ENCODE data around the gene ADGRG6. TPM values are rescaled to one million over a fixed set of nuclear protein-coding genes. Genes with fewer than 3 reads are reported as not detected.

Gene ADGRG6
- total RNA-seq, 3 donors from 2014 or later: 8.2 to 29.6 (median 28.5) TPM

GRCh38 chr6:142401838-142402237, 100.0 kb downstream of the ADGRG6 start:
- Histone ChIP-seq H3K27me3 (no peaks in the 10 kb centered on the region), H3K9me3 (no peaks in the 10 kb centered on the region), H3K27ac (no peak overlapping the region), H3K4me3 (no peak overlapping the region), H3K36me3 (no peaks in the 10 kb centered on the region), H3K4me1 (no peaks in the 10 kb centered on the region)
- DNase-seq (ENCODE audit: low spot score in 2 of 2): no peak
- TF ChIP-seq, protein P1, sequence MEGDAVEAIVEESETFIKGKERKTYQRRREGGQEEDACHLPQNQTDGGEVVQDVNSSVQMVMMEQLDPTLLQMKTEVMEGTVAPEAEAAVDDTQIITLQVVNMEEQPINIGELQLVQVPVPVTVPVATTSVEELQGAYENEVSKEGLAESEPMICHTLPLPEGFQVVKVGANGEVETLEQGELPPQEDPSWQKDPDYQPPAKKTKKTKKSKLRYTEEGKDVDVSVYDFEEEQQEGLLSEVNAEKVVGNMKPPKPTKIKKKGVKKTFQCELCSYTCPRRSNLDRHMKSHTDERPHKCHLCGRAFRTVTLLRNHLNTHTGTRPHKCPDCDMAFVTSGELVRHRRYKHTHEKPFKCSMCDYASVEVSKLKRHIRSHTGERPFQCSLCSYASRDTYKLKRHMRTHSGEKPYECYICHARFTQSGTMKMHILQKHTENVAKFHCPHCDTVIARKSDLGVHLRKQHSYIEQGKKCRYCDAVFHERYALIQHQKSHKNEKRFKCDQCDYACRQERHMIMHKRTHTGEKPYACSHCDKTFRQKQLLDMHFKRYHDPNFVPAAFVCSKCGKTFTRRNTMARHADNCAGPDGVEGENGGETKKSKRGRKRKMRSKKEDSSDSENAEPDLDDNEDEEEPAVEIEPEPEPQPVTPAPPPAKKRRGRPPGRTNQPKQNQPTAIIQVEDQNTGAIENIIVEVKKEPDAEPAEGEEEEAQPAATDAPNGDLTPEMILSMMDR (IDR thresholded peaks at IDR 0.05): no peak
- TF ChIP-seq POLR2A (IDR thresholded peaks at IDR 0.05): no peak
- TF ChIP-seq POLR2AphosphoS5 (IDR thresholded peaks at IDR 0.05): no peak
- intact Hi-C loops (cut with DNase I; ENCODE audit: low total_unique reads): loop anchor here (5.0 kb wide), 1 partner anchor 570 kb away; no protein-coding TSS in a partner anchor

DNA sequence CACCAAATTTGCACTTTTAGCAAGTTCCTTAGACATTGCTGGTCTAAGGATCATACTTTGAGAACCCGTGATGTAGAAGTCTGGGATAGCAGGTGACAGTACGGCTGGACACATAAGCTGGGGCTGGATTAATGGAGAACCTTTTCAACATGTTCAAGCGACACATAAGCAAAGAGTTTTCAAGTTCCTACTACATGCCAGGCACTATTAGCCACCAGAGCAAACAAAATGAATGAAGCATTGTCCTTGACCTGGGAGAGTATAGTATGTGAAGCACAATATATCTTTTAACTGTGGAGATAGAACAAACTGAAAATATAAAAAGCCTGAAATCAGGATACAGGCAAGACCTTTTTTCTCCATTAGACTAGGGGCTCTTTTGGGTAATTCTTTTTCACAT, 102.9 kb downstream of the ADGRG6 start:
- H3K36me3 ChIP-seq: no peaks in the 10 kb centered on the region
- H3K27ac ChIP-seq: no peak overlapping the region
- no peak overlapping the region for H3K4me3 ChIP-seq
- H3K4me1 ChIP-seq: no peaks in the 10 kb centered on the region
- no peaks in the 10 kb centered on the region for H3K27me3 ChIP-seq
- no peaks in the 10 kb centered on the region for H3K9me3 ChIP-seq
- DNase-seq (ENCODE audit: low spot score in 2 of 2): no peak
- TF ChIP-seq, protein P1 (IDR thresholded peaks at IDR 0.05): no peak
- TF ChIP-seq POLR2A (IDR thresholded peaks at IDR 0.05): no peak
- no peak for TF ChIP-seq POLR2AphosphoS5 (IDR thresholded peaks at IDR 0.05)
- intact Hi-C loops (cut with DNase I; ENCODE audit: low total_unique reads): loop anchor here (5.0 kb wide), 1 partner anchor 568 kb away; no protein-coding TSS in a partner anchor

DNA sequence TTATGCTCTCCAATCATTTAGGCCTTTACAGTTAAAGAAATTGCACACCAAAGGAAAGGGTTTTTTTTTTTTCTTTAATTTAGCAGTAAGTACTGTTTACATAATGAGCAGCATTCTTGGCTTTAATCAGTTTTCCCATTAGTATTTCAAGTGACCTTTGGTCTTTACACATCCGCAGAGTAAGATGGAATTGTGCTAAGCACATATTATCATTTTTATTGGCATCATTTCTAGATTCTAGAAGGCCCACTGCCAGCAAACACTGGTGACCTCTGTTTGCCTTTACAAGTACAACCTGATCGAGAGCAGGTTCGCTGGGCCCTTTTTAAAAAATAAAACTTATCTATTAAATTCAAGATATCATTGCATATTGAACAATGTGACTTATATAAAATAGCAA, 104.3 kb downstream of the ADGRG6 start:
- no peak overlapping the region for H3K4me3 ChIP-seq
- no peaks in the 10 kb centered on the region for H3K36me3 ChIP-seq
- H3K9me3 ChIP-seq: no peaks in the 10 kb centered on the region
- no peak for DNase-seq (ENCODE audit: low spot score in 2 of 2)
- H3K27ac ChIP-seq: no peak overlapping the region
- intact Hi-C loops (cut with DNase I; ENCODE audit: low total_unique reads): no loop called here
- no peaks in the 10 kb centered on the region for H3K4me1 ChIP-seq
- no peaks in the 10 kb centered on the region for H3K27me3 ChIP-seq
- TF ChIP-seq, protein P1 (IDR thresholded peaks at IDR 0.05): no peak
- no peak for TF ChIP-seq POLR2A (IDR thresholded peaks at IDR 0.05)
- TF ChIP-seq POLR2AphosphoS5 (IDR thresholded peaks at IDR 0.05): no peak

- TF ChIP-seq POLR2AphosphoS5 (IDR thresholded peaks at IDR 0.05) (no peak), POLR2A (IDR thresholded peaks at IDR 0.05) (no peak)
- TF ChIP-seq, protein P1 (IDR thresholded peaks at IDR 0.05): no peak
- Histone ChIP-seq H3K27ac (no peak overlapping the region), H3K4me3 (no peak overlapping the region), H3K36me3 (no peaks in the 10 kb centered on the region), H3K4me1 (no peaks in the 10 kb centered on the region), H3K9me3 (no peaks in the 10 kb centered on the region), H3K27me3 (no peaks in the 10 kb centered on the region)
- intact Hi-C loops (cut with DNase I; ENCODE audit: low total_unique reads): no loop called here
- DNase-seq (ENCODE audit: low spot score in 2 of 2): no peak
Measured at GRCh38 chr6:142407685-142408273, 106.0 kb downstream of the ADGRG6 start.

DNA sequence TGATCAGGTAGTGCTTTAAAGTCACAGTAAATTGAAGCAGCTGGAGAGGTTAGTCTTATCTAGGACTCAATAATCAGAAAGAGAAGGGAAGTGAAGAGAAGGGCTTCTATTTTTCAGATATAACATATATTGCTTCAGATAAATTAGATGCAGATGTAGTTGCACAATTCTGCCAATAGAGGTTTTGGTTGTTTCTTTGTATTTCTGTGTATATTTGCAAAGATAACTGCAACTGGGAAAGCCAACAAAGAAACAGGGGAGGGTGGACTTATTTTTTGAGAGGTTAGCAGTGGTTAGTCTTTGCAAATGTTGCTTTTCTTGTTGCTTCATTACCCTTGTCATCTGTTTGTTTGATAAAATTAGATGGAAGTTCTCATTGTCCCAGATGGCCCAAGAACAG, 106.6 kb downstream of the ADGRG6 start:
- no peaks in the 10 kb centered on the region for H3K27me3 ChIP-seq
- no peak for DNase-seq (ENCODE audit: low spot score in 2 of 2)
- no peak overlapping the region for H3K4me3 ChIP-seq
- TF ChIP-seq POLR2A (IDR thresholded peaks at IDR 0.05) (no peak), POLR2AphosphoS5 (IDR thresholded peaks at IDR 0.05) (no peak)
- TF ChIP-seq, protein P1 (IDR thresholded peaks at IDR 0.05): no peak
- intact Hi-C loops (cut with DNase I; ENCODE audit: low total_unique reads): no loop called here
- H3K9me3 ChIP-seq: no peaks in the 10 kb centered on the region
- H3K27ac ChIP-seq: no peak overlapping the region
- no peaks in the 10 kb centered on the region for H3K4me1 ChIP-seq
- no peaks in the 10 kb centered on the region for H3K36me3 ChIP-seq

All from breast epithelium (tissue), 4 donors.